ENCODE data around the gene SP9. TPM values are rescaled to one million over a fixed set of nuclear protein-coding genes. Genes with fewer than 3 reads are reported as not detected.
A peak's percentile ranks its signal among the peaks of the same experiment; 100 is the strongest.

The SP9 gene
- total and polyA plus RNA-seq, 12 donors = 0.09 TPM; not detected in 11

GRCh38 chr2:174325373-174326160, 9.2 kb upstream of the SP9 start:
- no peaks in the 10 kb centered on the region for H3K36me3 ChIP-seq
- TF ChIP-seq, protein P1, sequence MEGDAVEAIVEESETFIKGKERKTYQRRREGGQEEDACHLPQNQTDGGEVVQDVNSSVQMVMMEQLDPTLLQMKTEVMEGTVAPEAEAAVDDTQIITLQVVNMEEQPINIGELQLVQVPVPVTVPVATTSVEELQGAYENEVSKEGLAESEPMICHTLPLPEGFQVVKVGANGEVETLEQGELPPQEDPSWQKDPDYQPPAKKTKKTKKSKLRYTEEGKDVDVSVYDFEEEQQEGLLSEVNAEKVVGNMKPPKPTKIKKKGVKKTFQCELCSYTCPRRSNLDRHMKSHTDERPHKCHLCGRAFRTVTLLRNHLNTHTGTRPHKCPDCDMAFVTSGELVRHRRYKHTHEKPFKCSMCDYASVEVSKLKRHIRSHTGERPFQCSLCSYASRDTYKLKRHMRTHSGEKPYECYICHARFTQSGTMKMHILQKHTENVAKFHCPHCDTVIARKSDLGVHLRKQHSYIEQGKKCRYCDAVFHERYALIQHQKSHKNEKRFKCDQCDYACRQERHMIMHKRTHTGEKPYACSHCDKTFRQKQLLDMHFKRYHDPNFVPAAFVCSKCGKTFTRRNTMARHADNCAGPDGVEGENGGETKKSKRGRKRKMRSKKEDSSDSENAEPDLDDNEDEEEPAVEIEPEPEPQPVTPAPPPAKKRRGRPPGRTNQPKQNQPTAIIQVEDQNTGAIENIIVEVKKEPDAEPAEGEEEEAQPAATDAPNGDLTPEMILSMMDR (IDR thresholded peaks at IDR 0.05) = no peak
- H3K4me1 ChIP-seq = peaks cover 13 to 31% (median 20%) of the 10 kb centered on the region in 9 donors
- H3K4me3 ChIP-seq = peak overlapping the region in 9 of 10 donors; percentile 27 to 55 (median 45)
- WGBS, 2 donors = 53 to 59% methylated on average over 30 of the region's 30 CpGs
- H3K27ac ChIP-seq = no peak overlapping the region
- intact Hi-C loops (cut with DNase I) = no loop called here
- peak in 5 of 8 donors; percentile 8 to 28 (median 24) for ATAC-seq
- H3K27me3 ChIP-seq = peaks cover 32 to 99% (median 92%) of the 10 kb centered on the region in 7 donors
- H3K9me3 ChIP-seq = no peaks in the 10 kb centered on the region
- DNase-seq = no peak

GRCh38 chr2:174326161-174327020, 8.4 kb upstream of the SP9 start:
- TF ChIP-seq, protein P1 (IDR thresholded peaks at IDR 0.05) = no peak
- WGBS, 2 donors = 1 to 2% methylated on average over 62 to 63 of the region's 63 CpGs
- no peak overlapping the region for H3K27ac ChIP-seq
- H3K36me3 ChIP-seq = no peaks in the 10 kb centered on the region
- peak overlapping the region; percentile 14 to 55 (median 44) for H3K4me3 ChIP-seq
- H3K4me1 ChIP-seq = peaks cover 13 to 31% (median 20%) of the 10 kb centered on the region in 9 donors
- no peaks in the 10 kb centered on the region for H3K9me3 ChIP-seq
- H3K27me3 ChIP-seq = peaks cover 40 to 100% (median 93%) of the 10 kb centered on the region in 7 donors
- DNase-seq = peak in 1 of 2 donors; percentile 28
- intact Hi-C loops (cut with DNase I) = no loop called here
- ATAC-seq = peak in 7 of 8 donors; percentile 22 to 50 (median 40)

DNA sequence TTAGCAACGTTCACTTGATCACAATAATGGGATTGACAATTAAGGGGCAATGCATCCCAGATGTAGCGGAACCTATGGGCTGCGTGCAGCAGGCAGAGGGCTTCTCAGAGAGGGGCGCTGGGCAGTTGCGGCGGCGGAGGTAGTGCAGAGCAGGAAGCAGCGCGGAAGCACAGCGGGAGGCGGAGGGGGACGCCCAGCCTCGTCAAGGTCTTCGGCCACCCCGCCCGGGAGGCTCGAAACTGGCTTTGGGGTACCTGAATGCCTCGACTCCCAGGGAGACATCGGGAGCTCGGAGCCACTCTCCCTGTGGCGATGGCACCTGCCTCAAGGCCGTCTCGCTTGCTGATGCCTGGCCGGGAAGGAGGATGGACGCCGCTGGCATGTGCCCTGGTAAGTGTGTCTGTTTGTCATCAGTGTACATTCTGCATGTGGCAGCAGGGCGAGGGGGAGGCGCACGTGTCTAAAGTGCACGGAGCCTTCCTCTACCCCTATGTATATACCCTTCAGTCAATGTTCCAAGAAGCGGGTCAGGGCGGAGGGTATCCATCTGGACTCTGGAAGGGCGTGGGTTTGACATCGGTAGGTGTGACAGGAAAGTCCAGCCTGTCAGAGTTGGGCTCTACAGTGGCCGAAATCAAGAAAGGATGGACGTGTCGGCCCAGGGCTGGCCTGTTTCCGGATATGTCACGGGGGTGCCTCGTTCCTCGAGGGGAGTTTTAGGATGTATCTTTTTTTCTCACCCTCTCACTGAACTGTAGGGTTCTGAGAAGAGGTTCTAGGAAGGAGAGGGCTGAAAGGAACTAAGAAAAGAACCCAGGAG, 7.5 kb upstream of the SP9 start:
- Histone ChIP-seq H3K4me1 (peaks cover 13 to 32% (median 21%) of the 10 kb centered on the region in 9 donors), H3K4me3 (peak overlapping the region; percentile 4 to 55 (median 44)), H3K27me3 (peaks cover 42 to 100% (median 94%) of the 10 kb centered on the region in 7 donors), H3K36me3 (no peaks in the 10 kb centered on the region), H3K27ac (no peak overlapping the region), H3K9me3 (no peaks in the 10 kb centered on the region)
- intact Hi-C loops (cut with DNase I) = no loop called here
- WGBS, 2 donors = 4 to 5% methylated on average over 41 of the region's 41 CpGs
- no peak for DNase-seq
- TF ChIP-seq, protein P1 (IDR thresholded peaks at IDR 0.05) = no peak
- ATAC-seq = peak in 1 of 8 donors; percentile 15

- intact Hi-C loops (cut with DNase I) = no loop called here
- 19 to 20% methylated on average over 6 of the region's 6 CpGs for WGBS, 2 donors
- Histone ChIP-seq H3K27ac (no peak overlapping the region), H3K9me3 (no peaks in the 10 kb centered on the region), H3K36me3 (no peaks in the 10 kb centered on the region), H3K4me1 (peaks cover 13 to 37% (median 26%) of the 10 kb centered on the region in 9 donors), H3K27me3 (peaks cover 46 to 100% (median 95%) of the 10 kb centered on the region in 7 donors), H3K4me3 (no peak overlapping the region)
- DNase-seq = no peak
- ATAC-seq = no peak
- TF ChIP-seq, protein P1 (IDR thresholded peaks at IDR 0.05) = no peak
Measured at GRCh38 chr2:174327841-174328113, 7.0 kb upstream of the SP9 start.

Data from heart right ventricle (tissue), 16 donors.